WTC11 (cell line): Measurements from ENCODE around the gene SAFB. TPM values are rescaled to one million over a fixed set of nuclear protein-coding genes. Genes with fewer than 3 reads are reported as not detected.

Experiments used
- AR ChIP-seq: fragments of 250-450 bp; sonication (Bioruptor Pico); IDR thresholded peaks from 2 replicates; pipeline ENCODE4 v1.9.0; 2021; ENCODE audit warnings: mild to moderate bottlenecking
- CREB1 ChIP-seq: sonication (generic); formaldehyde crosslinking; IDR thresholded peaks from 2 replicates; pipeline ENCODE4 v1.8.0; 2023; ENCODE audit warnings: mild to moderate bottlenecking, missing genetic modification reagents
- E2F1 ChIP-seq: sonication (generic); formaldehyde crosslinking; IDR thresholded peaks from 2 replicates; pipeline ENCODE4 v1.8.0; 2022; ENCODE audit warnings: mild to moderate bottlenecking, missing genetic modification reagents
- E2F5 ChIP-seq: sonication (generic); formaldehyde crosslinking; IDR thresholded peaks from 2 replicates; pipeline ENCODE4 v1.8.1; 2022; ENCODE audit warnings: mild to moderate bottlenecking, moderate library complexity, missing genetic modification reagents
- HMGXB4 ChIP-seq: sonication (generic); formaldehyde crosslinking; IDR thresholded peaks from 2 replicates; pipeline ENCODE4 v1.8.1; 2023; ENCODE audit warnings: mild to moderate bottlenecking, moderate library complexity, missing genetic modification reagents
- JAZF1 ChIP-seq: fragments of 250-450 bp; sonication (Bioruptor Pico); IDR thresholded peaks from 2 replicates; pipeline ENCODE4 v1.9.0; 2021; ENCODE audit warnings: moderate library complexity, mild to moderate bottlenecking, inconsistent platforms
- NR3C1 ChIP-seq: sonication (generic); formaldehyde crosslinking; conservative IDR thresholded peaks from 2 replicates; pipeline ENCODE4 v1.8.1; 2023; ENCODE audit warnings: low read depth, mild to moderate bottlenecking, missing genetic modification reagents
- PRRX2 ChIP-seq: fragments of 250-450 bp; sonication (Bioruptor Pico); IDR thresholded peaks from 2 replicates; pipeline ENCODE4 v1.8.0; 2021; ENCODE audit warnings: mild to moderate bottlenecking
- RELA ChIP-seq: sonication (generic); formaldehyde crosslinking; IDR thresholded peaks from 2 replicates; pipeline ENCODE4 v1.8.1; 2022; ENCODE audit warnings: missing genetic modification reagents, mild to moderate bottlenecking, borderline replicate concordance
- SMAD4 ChIP-seq: sonication (generic); formaldehyde crosslinking; IDR thresholded peaks from 2 replicates; pipeline ENCODE4 v1.8.0; 2022; ENCODE audit warnings: mild to moderate bottlenecking, missing genetic modification reagents
- TCF7 ChIP-seq: sonication (generic); formaldehyde crosslinking; IDR thresholded peaks from 2 replicates; pipeline ENCODE4 v1.8.0; 2022; ENCODE audit warnings: mild to moderate bottlenecking, low read depth, missing genetic modification reagents, moderate library complexity
- ZNF138 ChIP-seq: sonication (generic); formaldehyde crosslinking; conservative IDR thresholded peaks from 2 replicates; pipeline ENCODE4 v1.8.1; 2022; ENCODE audit warnings: mild to moderate bottlenecking, moderate library complexity, missing genetic modification reagents
- total RNA-seq: library from RNA; stranded (reverse); gene quantifications from 3 replicates; pipeline ENCODE4 v1.2.3, GENCODE V29; 2021
- TF ChIP-seq, protein P1 (sequence below): sonication (generic); formaldehyde crosslinking; IDR thresholded peaks from 2 replicates; pipeline ENCODE4 v1.8.0; 2023; ENCODE audit warnings: missing genetic modification reagents, mild to moderate bottlenecking, borderline replicate concordance
- TF ChIP-seq, protein P2 (sequence below): sonication (generic); formaldehyde crosslinking; IDR thresholded peaks from 2 replicates; pipeline ENCODE4 v1.8.0; 2023; ENCODE audit warnings: mild to moderate bottlenecking, missing genetic modification reagents
- TF ChIP-seq, protein P3 (sequence below): sonication (generic); formaldehyde crosslinking; IDR thresholded peaks from 2 replicates; pipeline ENCODE4 v1.8.1; 2023; ENCODE audit warnings: mild to moderate bottlenecking, missing genetic modification reagents, borderline replicate concordance

SAFB gene
- total RNA-seq, 1 experiment from 2014 or later, result 141 TPM

DNA sequence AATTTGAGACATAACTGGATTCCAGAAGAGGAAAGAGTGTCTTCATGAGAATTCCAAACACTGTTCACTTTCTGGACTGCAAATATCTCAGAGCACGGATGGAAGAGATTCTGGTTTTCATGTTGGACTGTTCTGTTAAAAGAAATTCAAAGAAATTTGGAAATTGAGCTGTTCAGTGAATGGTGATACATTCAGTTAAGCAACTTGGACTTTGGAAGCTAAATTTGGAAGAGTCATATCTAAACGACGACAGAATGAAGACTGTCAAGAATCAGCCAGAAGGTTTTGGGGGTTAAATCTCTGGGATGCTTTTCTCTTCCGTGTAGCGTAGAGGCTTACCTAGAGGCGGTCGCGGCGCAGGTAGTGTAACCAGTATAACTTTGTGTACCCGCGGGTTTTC lies 25.6 kb downstream of the SAFB start (continued):
- TF ChIP-seq, protein P1, sequence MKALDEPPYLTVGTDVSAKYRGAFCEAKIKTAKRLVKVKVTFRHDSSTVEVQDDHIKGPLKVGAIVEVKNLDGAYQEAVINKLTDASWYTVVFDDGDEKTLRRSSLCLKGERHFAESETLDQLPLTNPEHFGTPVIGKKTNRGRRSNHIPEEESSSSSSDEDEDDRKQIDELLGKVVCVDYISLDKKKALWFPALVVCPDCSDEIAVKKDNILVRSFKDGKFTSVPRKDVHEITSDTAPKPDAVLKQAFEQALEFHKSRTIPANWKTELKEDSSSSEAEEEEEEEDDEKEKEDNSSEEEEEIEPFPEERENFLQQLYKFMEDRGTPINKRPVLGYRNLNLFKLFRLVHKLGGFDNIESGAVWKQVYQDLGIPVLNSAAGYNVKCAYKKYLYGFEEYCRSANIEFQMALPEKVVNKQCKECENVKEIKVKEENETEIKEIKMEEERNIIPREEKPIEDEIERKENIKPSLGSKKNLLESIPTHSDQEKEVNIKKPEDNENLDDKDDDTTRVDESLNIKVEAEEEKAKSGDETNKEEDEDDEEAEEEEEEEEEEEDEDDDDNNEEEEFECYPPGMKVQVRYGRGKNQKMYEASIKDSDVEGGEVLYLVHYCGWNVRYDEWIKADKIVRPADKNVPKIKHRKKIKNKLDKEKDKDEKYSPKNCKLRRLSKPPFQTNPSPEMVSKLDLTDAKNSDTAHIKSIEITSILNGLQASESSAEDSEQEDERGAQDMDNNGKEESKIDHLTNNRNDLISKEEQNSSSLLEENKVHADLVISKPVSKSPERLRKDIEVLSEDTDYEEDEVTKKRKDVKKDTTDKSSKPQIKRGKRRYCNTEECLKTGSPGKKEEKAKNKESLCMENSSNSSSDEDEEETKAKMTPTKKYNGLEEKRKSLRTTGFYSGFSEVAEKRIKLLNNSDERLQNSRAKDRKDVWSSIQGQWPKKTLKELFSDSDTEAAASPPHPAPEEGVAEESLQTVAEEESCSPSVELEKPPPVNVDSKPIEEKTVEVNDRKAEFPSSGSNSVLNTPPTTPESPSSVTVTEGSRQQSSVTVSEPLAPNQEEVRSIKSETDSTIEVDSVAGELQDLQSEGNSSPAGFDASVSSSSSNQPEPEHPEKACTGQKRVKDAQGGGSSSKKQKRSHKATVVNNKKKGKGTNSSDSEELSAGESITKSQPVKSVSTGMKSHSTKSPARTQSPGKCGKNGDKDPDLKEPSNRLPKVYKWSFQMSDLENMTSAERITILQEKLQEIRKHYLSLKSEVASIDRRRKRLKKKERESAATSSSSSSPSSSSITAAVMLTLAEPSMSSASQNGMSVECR (CRISPR knock-in tag), result no peak
- no peak for TF ChIP-seq RELA
- TF ChIP-seq HMGXB4, result no peak
- TF ChIP-seq PRRX2 (CRISPR knock-in tag), result no peak
- no peak for TF ChIP-seq TCF7 (CRISPR knock-in tag)
- no peak for TF ChIP-seq JAZF1 (CRISPR knock-in tag)
- no peak for TF ChIP-seq AR
- no peak for TF ChIP-seq E2F1
- TF ChIP-seq, protein P2, sequence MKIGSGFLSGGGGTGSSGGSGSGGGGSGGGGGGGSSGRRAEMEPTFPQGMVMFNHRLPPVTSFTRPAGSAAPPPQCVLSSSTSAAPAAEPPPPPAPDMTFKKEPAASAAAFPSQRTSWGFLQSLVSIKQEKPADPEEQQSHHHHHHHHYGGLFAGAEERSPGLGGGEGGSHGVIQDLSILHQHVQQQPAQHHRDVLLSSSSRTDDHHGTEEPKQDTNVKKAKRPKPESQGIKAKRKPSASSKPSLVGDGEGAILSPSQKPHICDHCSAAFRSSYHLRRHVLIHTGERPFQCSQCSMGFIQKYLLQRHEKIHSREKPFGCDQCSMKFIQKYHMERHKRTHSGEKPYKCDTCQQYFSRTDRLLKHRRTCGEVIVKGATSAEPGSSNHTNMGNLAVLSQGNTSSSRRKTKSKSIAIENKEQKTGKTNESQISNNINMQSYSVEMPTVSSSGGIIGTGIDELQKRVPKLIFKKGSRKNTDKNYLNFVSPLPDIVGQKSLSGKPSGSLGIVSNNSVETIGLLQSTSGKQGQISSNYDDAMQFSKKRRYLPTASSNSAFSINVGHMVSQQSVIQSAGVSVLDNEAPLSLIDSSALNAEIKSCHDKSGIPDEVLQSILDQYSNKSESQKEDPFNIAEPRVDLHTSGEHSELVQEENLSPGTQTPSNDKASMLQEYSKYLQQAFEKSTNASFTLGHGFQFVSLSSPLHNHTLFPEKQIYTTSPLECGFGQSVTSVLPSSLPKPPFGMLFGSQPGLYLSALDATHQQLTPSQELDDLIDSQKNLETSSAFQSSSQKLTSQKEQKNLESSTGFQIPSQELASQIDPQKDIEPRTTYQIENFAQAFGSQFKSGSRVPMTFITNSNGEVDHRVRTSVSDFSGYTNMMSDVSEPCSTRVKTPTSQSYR (CRISPR knock-in tag), result no peak
- TF ChIP-seq, protein P3, sequence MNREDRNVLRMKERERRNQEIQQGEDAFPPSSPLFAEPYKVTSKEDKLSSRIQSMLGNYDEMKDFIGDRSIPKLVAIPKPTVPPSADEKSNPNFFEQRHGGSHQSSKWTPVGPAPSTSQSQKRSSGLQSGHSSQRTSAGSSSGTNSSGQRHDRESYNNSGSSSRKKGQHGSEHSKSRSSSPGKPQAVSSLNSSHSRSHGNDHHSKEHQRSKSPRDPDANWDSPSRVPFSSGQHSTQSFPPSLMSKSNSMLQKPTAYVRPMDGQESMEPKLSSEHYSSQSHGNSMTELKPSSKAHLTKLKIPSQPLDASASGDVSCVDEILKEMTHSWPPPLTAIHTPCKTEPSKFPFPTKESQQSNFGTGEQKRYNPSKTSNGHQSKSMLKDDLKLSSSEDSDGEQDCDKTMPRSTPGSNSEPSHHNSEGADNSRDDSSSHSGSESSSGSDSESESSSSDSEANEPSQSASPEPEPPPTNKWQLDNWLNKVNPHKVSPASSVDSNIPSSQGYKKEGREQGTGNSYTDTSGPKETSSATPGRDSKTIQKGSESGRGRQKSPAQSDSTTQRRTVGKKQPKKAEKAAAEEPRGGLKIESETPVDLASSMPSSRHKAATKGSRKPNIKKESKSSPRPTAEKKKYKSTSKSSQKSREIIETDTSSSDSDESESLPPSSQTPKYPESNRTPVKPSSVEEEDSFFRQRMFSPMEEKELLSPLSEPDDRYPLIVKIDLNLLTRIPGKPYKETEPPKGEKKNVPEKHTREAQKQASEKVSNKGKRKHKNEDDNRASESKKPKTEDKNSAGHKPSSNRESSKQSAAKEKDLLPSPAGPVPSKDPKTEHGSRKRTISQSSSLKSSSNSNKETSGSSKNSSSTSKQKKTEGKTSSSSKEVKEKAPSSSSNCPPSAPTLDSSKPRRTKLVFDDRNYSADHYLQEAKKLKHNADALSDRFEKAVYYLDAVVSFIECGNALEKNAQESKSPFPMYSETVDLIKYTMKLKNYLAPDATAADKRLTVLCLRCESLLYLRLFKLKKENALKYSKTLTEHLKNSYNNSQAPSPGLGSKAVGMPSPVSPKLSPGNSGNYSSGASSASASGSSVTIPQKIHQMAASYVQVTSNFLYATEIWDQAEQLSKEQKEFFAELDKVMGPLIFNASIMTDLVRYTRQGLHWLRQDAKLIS (CRISPR knock-in tag), result no peak
- no peak for TF ChIP-seq NR3C1 (CRISPR knock-in tag)
- TF ChIP-seq SMAD4 (CRISPR knock-in tag), result no peak
- no peak for TF ChIP-seq CREB1 (CRISPR knock-in tag)
- TF ChIP-seq ZNF138, result no peak
- TF ChIP-seq E2F5, result no peak
- TF ChIP-seq, all 79 proteins: peak for 0
